ENCODE measurements around the gene POLR3E. TPM values are rescaled to one million over a fixed set of nuclear protein-coding genes. Genes with fewer than 3 reads are reported as not detected.

POLR3E gene
- total and polyA plus RNA-seq, 2 experiments from 2014 or later, result 24.9 to 65.3 TPM

GRCh38 chr16:22383827-22384226 is 86.6 kb downstream of the POLR3E start:
- Histone ChIP-seq H3K4me1 (ENCODE audit: low read depth) (no peaks in the 10 kb centered on the region), H3K27me3 (no peaks in the 10 kb centered on the region), H3K36me3 (no peaks in the 10 kb centered on the region), H3K4me3 (no peak overlapping the region), H3K9me3 (ENCODE audit: low read depth) (no peaks in the 10 kb centered on the region), H3K27ac (no peak overlapping the region)
- no peak for DNase-seq (ENCODE audit: low read depth in 1 of 2, low spot score in 1 of 2)
- TF ChIP-seq CTCF (IDR thresholded peaks at IDR 0.05; ENCODE audit: low read depth, low read length), result no peak

Other genes starting within 250 kb of the POLR3E start
- 0.24 TPM in 1 of 2 replicates, not detected in the other for gene VWA3A, start 204.9 kb upstream of the POLR3E start, total RNA-seq
- gene VWA3A, start 204.9 kb upstream of the POLR3E start, polyA plus RNA-seq, result 0.10 and 0.16 TPM in 2 replicates
- 0.06 TPM in 1 of 2 replicates, not detected in the other for gene SDR42E2, start 134.9 kb upstream of the POLR3E start, total RNA-seq
- gene SDR42E2, start 134.9 kb upstream of the POLR3E start, polyA plus RNA-seq, result not detected in 2 replicates
- 25.9 and 26.1 TPM in 2 replicates for gene EEF2K, start 91.1 kb upstream of the POLR3E start, total RNA-seq
- gene EEF2K, start 91.1 kb upstream of the POLR3E start, polyA plus RNA-seq, result 16.1 and 18.6 TPM in 2 replicates
- 7.4 and 10.7 TPM in 2 replicates for gene CDR2, start 77.2 kb downstream of the POLR3E start, total RNA-seq
- 7.5 and 9.7 TPM in 2 replicates for gene CDR2, start 77.2 kb downstream of the POLR3E start, polyA plus RNA-seq
- 22.5 and 48.4 TPM in 2 replicates for gene NPIPB5, start 213.5 kb downstream of the POLR3E start, total RNA-seq
- gene NPIPB5, start 213.5 kb downstream of the POLR3E start, polyA plus RNA-seq, result 59.6 TPM in 2 replicates

Data from cardiac muscle cell (in vitro differentiated cells and primary cell).